Astrocyte (in vitro differentiated cells and primary cell): ENCODE data around the gene SLC18A3.

ENCODE experiments used
- EZH2 ChIP-seq: IDR thresholded peaks from 2 replicates; pipeline ENCODE4 v1.6.1; 2012; ENCODE audit warnings: mild to moderate bottlenecking, low read length, inconsistent platforms; ENCODE audit not compliant: insufficient read depth
- TF ChIP-seq, protein P1 (sequence below): IDR thresholded peaks from 2 replicates; pipeline ENCODE4 v1.5.1; 2011; ENCODE audit warnings: low read depth, mild to moderate bottlenecking, inconsistent platforms, low read length, moderate library complexity; ENCODE audit not compliant: insufficient read depth

DNA sequence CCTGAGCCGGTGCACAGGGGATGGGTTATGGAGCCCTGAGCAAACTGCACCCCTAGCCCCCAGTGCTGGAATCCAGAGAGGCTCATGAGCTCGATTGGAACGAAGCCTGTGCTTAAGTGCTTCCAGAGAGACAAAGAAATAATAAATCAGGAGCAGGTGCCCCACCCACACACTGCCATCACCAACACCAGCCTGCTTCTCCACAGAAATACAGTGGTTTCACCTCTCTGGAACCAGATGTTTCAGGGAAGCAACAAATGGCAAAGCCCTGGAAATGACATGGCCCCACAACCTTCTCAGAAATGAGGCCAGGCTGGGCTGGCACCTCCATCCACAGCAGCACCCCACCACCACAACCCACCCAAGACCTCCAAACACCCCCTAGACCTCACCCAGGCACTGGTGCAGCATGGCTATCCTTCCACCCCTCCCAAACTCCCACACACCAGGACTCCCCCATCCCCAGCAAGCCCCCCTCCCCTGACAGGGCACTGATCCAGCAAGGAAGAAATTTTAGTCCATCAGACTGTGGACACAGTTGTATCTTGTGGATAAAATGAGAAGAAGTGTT, 4.1 kb upstream of the SLC18A3 start:
- TF ChIP-seq, protein P1, sequence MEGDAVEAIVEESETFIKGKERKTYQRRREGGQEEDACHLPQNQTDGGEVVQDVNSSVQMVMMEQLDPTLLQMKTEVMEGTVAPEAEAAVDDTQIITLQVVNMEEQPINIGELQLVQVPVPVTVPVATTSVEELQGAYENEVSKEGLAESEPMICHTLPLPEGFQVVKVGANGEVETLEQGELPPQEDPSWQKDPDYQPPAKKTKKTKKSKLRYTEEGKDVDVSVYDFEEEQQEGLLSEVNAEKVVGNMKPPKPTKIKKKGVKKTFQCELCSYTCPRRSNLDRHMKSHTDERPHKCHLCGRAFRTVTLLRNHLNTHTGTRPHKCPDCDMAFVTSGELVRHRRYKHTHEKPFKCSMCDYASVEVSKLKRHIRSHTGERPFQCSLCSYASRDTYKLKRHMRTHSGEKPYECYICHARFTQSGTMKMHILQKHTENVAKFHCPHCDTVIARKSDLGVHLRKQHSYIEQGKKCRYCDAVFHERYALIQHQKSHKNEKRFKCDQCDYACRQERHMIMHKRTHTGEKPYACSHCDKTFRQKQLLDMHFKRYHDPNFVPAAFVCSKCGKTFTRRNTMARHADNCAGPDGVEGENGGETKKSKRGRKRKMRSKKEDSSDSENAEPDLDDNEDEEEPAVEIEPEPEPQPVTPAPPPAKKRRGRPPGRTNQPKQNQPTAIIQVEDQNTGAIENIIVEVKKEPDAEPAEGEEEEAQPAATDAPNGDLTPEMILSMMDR, result no peak
- TF ChIP-seq EZH2, result no peak
